Activated CD8-positive, alpha-beta memory T cell treated with anti-CD3 and anti-CD28 coated beads for 1 hour (primary cell): ENCODE results near the gene UNKL.

ENCODE experiments used
- DNase-seq, 2 donors: peaks; one replicate each; pipeline ENCODE4 v3.0.0-alpha.2; 2020; ENCODE audit warnings: low read depth in 1 of 2; ENCODE audit errors: extremely low read depth in 1 of 2

UNKL gene

DNA sequence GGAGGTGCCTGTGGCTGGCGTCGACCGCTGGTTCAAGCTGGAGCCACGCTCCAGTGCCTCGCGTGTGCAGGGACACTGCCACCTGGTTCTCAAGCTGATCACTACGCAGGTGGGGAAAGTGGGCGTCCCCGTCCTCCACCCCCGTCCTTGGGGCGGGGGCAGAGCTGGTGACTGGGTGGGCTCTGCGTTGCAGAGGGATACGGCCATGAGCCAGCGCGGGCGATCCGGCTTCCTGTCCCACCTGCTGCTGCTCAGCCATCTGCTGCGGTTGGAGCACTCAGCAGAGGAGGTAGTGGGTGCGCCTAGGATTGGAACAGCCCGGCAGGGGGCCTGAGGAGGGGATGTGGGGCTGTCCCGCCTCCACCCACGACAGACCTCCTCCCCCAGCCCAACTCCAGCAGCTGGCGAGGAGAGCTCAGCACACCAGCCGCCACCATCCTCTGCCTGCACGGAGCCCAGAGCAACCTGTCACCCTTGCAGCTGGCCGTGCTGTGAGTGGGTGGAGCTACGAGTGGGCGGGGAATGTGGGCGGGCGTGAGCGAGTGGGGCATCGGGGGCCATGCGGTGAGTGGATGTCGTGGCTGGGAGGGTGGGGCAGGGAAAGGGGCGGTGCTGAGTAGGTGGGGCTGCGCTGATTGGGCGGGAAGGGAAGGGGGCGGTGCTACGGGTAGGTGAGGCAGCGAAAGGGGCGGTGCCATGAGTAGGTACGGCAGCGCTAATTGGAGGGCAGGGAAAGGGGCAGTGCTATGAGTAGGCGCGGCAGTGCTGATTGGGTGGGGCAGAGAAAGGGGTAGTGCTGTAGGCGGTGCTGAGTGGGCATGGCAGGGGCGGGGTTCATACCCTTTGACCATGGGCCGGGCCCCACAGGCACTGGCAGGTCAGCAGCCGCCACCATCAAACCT, 71.7 kb downstream of the UNKL start:
- DNase-seq: peak; percentile 88 to 95

DNA sequence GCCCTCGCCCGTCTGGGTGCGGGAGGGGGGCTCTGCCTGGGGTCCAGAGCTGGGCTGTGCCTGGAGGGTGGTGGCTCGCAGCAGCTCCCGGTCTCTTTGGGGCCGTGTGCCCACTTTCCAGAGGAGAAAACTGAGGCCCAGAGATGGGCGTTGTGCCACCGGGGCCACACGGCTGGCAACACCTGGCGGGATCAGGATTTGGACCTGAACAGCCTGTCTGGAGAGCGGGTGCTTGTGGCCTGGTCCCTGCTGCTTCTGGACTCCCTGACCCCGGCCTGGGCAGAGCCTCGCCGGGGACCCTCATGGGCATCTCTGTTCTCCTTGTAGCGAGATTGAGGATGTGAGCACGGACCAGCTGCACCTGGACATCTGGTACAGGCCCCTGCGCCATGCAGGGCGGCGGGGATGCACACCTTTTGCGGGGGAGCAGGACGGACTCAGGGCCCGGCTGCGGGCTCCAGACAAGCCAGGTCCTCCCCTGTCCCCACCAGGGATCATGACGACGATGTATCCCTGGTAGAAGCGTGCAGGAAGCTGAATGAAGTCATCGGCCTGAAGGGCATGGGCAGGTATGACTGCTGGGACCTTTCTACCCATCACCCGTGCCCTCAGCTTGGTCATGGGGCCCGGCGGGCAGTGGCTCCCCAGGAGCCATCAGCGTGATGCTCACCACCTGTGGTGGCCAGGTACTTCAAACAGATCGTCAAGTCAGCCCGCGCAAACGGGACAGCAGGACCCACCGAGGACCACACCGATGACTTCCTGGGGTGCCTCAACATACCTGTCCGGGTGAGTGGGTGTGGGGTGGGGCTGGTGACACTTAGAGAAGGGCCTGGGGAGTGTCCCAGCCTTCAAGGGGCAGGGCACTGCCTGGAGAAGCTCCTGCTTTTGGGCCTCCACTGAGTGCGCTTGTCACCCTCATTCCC, 72.7 kb downstream of the UNKL start:
- no peak for DNase-seq

GRCh38 chr16:1340730-1341494, 73.6 kb downstream of the UNKL start:
- no peak for DNase-seq

DNA sequence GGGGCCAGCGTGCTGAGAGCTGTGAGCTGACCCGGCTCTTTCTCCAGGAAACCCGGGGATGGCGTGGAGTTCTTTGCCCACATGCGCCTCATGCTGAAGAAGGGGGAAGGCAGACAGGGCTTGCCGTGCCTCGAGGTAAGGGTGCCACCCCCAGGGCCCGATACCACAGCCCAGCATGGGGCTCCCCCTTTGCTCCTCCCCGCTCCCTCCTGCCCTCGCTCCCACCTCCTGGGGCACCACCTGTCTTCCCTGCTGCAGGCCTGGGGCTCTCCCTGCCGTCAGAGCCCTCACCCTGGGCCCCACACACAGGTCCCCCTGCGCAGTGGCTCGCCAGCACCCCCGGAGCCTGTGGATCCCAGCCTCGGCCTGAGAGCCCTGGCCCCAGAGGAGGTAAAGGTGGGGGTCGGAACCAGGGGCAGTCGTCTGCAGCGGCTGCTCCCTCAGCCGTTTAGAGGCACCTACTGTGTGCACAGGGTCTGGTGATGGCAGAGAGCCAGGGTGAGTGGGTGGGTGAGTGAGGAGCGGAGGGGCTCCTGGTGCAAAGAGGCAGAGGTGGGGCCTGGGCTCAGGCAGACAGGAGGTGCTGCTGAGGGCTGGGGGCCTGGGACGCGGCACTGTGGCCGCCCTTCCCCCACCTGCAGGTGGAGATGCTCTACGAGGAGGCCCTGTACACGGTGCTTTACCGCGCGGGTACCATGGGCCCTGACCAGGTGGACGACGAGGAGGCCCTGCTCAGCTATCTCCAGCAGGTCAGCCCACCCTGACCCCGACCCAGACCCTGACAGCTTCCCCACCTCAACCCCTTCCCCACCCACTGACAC, 75.4 kb downstream of the UNKL start:
- DNase-seq: no peak

GRCh38 chr16:1338119-1338730, 76.3 kb downstream of the UNKL start:
- DNase-seq: no peak

DNA sequence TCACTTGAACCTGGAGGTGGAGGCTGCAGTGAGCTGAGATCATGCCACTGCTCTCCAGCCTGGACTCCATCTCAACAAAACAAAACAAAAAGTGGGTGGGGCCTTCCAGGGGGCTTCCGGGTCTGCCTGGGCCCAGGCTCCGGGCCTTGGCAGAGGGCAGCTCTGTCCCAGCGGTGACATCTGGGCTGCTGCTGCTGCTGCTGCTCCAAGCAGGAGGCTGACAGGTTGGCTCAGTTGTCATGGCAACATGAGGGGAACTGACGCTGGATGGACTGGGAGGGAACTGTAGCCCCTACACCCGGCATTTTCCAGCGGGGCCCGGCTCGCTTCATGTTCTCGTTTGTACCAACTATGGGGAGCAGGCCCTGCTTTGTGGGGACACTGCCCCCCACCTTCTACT, 77.0 kb downstream of the UNKL start:
- no peak for DNase-seq

DNA sequence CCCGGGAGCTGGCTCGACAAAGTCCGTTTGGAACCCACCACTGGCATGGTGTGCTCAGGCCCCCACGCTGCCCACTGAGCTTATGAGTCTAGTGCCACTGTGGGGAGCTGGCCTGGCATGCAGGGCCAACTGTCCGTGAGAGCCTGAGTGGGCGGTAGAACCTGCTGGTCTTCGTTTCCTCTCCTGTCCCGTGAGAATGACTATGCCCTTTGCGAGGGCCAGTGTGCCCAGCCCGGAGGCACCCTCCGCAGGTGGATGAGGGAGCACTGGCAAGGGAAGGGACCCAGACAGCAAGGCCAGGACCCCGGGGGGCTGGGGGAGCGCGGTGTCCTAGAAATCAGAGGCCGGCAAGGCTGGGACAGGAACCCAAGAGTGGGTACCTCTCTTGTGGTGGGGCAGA, 77.9 kb downstream of the UNKL start:
- no peak for DNase-seq

GRCh38 chr16:1335996-1336395, 78.5 kb downstream of the UNKL start:
- DNase-seq: no peak

GRCh38 chr16:1335211-1335971, 79.1 kb downstream of the UNKL start:
- no peak for DNase-seq

DNA sequence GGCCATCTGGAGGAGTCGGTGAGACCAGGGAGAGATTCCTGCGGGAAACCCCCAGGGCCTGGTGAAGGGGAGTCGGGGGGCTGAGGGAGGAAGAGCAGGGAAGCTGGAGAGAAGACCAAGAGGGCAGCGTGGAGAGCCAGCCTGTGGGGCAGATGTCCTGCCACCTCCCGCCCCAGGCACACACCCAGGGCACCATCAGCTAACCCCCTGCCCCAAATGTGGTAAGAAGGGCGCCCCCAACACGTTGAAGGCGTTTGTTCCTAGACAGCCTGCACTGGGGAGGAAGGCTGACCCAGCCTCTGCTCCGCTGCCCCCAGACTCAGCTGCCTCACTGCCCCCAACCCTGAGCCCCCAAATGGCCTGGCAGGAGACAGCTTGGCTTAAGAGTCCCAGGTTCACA, 79.8 kb downstream of the UNKL start:
- no peak for DNase-seq

- no peak for DNase-seq
These were observed 80.4 kb downstream of the UNKL start for GRCh38 chr16:1333854-1334700.

- peak in 1 of 2 donors; percentile 53 for DNase-seq
These were observed 81.2 kb downstream of the UNKL start, which contains the start of gene BAIAP3 for GRCh38 chr16:1333149-1333812. Gene BAIAP3, plus strand, starts transcription at chr16:1333645. Its CDS starts 4,905 bp downstream, at chr16:1338550.

DNA sequence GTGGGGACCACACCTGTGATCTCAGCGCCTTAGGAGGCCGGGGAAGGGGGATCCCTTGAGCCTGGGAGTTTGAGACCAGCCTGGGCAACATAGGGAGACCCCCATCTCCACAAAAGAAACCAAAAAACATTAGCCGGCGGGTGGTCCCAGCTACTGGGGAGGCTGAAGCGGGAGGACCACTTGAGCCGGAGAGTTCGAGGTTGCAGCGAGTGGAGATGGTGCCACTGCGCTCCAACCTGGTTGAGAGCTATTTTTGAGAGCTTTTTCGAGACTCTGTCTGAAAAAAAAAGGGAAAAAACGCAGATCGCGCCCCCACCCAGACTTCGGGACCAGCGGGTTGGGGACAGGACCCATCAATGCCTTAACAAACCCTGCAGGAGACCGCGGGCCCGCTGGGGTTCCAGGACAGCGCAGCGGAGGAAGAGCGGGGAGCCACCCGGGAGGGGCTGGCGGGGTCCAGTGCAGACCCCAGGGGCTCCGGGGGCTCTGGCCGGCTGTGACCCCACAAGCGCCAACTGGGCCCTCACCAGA, 81.8 kb downstream of the UNKL start:
- DNase-seq: no peak

- DNase-seq: peak in 1 of 2 donors; percentile 38
These were observed 82.5 kb downstream of the UNKL start for GRCh38 chr16:1331712-1332617.

DNA sequence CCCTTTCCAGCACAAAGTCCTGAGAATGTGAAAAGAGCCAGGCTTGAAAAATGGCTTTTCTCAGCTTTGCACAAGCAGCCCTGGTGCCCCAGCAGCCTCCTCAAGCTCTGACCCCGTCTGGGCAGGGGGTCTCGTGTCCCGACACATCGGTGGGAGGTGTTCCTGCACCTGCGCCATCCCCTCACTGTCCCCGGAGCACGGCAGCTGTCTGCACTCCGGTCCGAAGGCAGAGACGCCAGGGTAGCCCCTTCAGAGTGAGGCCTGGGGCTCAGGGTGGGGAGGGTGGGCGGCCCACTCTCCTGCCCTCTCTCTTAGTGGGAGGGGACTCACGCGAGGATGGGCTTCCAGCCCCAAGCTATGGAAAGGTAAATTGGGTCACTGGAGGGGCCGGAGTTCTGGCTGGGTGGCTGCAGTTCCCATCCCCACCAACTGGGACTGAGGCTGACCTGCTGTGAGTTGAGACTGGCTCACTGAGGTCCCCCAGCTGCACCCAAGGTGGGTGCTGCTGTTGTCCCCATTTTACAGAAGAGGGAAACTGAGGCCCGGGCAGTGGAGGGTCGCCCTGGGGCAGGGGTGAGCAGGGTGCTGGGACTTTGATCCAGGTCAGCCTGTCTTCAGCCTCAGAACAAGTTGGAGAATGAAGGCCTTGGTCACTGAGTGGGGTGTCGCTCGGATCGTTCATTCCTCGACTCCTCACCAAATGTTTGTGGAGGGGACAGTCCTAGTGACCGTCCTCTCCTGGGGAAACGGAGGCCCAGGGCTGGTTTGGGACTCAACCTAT, 83.4 kb downstream of the UNKL start:
- DNase-seq: no peak
